CD4-positive, alpha-beta memory T cell (primary cell): ENCODE results near the gene KREMEN2. TPM values are rescaled to one million over a fixed set of nuclear protein-coding genes. Genes with fewer than 3 reads are reported as not detected.

ENCODE experiments used
- CTCF ChIA-PET: fragments of 350-600 bp; sonication (Branson Sonifier 250); formaldehyde crosslinking; loops from one replicate; lab custom pipeline; 2021; ENCODE audit warnings: inconsistent platforms; ENCODE audit not compliant: partially characterized antibody; lab: Charles Lee
- POLR2A ChIA-PET: fragments of 350-600 bp; sonication (Branson Sonifier 250); formaldehyde crosslinking; loops from one replicate; lab custom pipeline; 2021; ENCODE audit not compliant: partially characterized antibody; lab: Charles Lee
- DNase-seq, 5 donors: peaks; one replicate each; pipeline versions ENCODE4 v3.0.0 to v3.0.0-alpha.2; 2020 to 2022; ENCODE audit warnings: mixed read lengths in 1 of 5
- H3K27ac ChIP-seq: one replicate; pipeline ENCODE4 v1.7.0; 2013; ENCODE audit warnings: low read depth, low read length
- H3K27me3 ChIP-seq: 2 replicates; pipeline ENCODE4 v1.7.0; 2013; ENCODE audit warnings: mild to moderate bottlenecking, low read length, moderate library complexity; ENCODE audit not compliant: insufficient read depth
- H3K36me3 ChIP-seq: 2 replicates; pipeline ENCODE4 v1.7.0; 2013; ENCODE audit warnings: mild to moderate bottlenecking, low read length, moderate library complexity; ENCODE audit not compliant: insufficient read depth
- H3K4me1 ChIP-seq: 2 replicates; pipeline ENCODE4 v1.7.0; 2013; ENCODE audit warnings: mild to moderate bottlenecking, low read length, moderate library complexity; ENCODE audit not compliant: insufficient read depth
- H3K4me3 ChIP-seq, 2 donors: one replicate each; pipeline ENCODE4 v1.7.0; 2013; ENCODE audit warnings: low read length in 2 of 2, mild to moderate bottlenecking in 1 of 2
- H3K9me3 ChIP-seq, 2 donors: one replicate each; pipeline ENCODE4 v1.7.0; 2013; ENCODE audit warnings: low read length in 2 of 2, control low read depth in 1 of 2; ENCODE audit not compliant: control insufficient read depth in 1 of 2
- H3K27ac Mint-ChIP-seq, 7 donors: one replicate each; pipeline ENCODE4 v1.8.0; 2020 to 2021; ENCODE audit warnings: mixed read lengths in 7 of 7, mild to moderate bottlenecking in 6 of 7, inconsistent platforms in 3 of 7, moderate library complexity in 3 of 7
- H3K27me3 Mint-ChIP-seq, 2 donors: one replicate each; pipeline ENCODE4 v1.8.0; 2020 to 2021; ENCODE audit warnings: mixed read lengths in 2 of 2
- H3K36me3 Mint-ChIP-seq, 2 donors: one replicate each; pipeline ENCODE4 v1.8.0; 2020 to 2021; ENCODE audit warnings: mixed read lengths in 2 of 2, inconsistent platforms in 1 of 2, mild to moderate bottlenecking in 1 of 2
- H3K4me1 Mint-ChIP-seq, 4 donors: one replicate each; pipeline ENCODE4 v1.8.0; 2020 to 2021; ENCODE audit warnings: mixed read lengths in 4 of 4, mild to moderate bottlenecking in 1 of 4
- H3K4me3 Mint-ChIP-seq, 8 donors: one replicate each; pipeline ENCODE4 v1.8.0; 2020 to 2021; ENCODE audit warnings: mixed read lengths in 8 of 8, mild to moderate bottlenecking in 7 of 8, moderate library complexity in 6 of 8, inconsistent platforms in 3 of 8
- H3K9me3 Mint-ChIP-seq, 8 donors: one replicate each; pipeline ENCODE4 v1.8.0; 2020 to 2021; ENCODE audit warnings: mixed read lengths in 8 of 8, mild to moderate bottlenecking in 5 of 8, inconsistent platforms in 3 of 8, moderate library complexity in 1 of 8
- intact Hi-C: fragments of 100-400 bp; cut with micrococcal nuclease; formaldehyde crosslinking; loops from one replicate; pipeline ENCODE4 v1.15.1; 2023
- polyA plus RNA-seq, 2 donors: library from polyadenylated mRNA; unstranded; fragments of 300-500 nt; fragmentation: Illumina TruSeq; gene quantifications; one replicate each; pipeline ENCODE4 v1.2.3, GENCODE V29; 2021
- total RNA-seq, 2 experiments: library from RNA; stranded (reverse); gene quantifications; one replicate each; pipeline ENCODE4 v1.2.3, GENCODE V29; 2021

The KREMEN2 gene
- total and polyA plus RNA-seq, 4 experiments from 2014 or later: not detected

GRCh38 chr16:3003582-3004270, 39.7 kb downstream of the KREMEN2 start:
- H3K4me1 Mint-ChIP-seq: peaks cover 13 to 28% (median 20%) of the 10 kb centered on the region in 4 donors
- Histone ChIP-seq H3K27ac (no peak overlapping the region), H3K36me3 (no peaks in the 10 kb centered on the region), H3K9me3 (no peaks in the 10 kb centered on the region), H3K4me1 (peaks cover 24% of the 10 kb centered on the region), H3K4me3 (no peak overlapping the region), H3K27me3 (no peaks in the 10 kb centered on the region)
- peaks cover 2% of the 10 kb centered on the region in 2 donors for H3K27me3 Mint-ChIP-seq
- peak overlapping the region in 5 of 7 donors; percentile 32 to 86 (median 65) for H3K27ac Mint-ChIP-seq
- no peaks in the 10 kb centered on the region for H3K9me3 Mint-ChIP-seq
- DNase-seq: peak; percentile 94 to 98 (median 97)
- intact Hi-C loops: loop anchor here (1.0 to 2.0 kb wide), 4 partner anchors 17 to 126 kb away; partner anchors contain the start of genes THOC6 and TNFRSF12A
- ChIA-PET POLR2A (interaction anchor here (0.7 to 7.6 kb wide), 10 partner anchors 8 to 453 kb away, joined by 3 to 89 read pairs (median 4); partner anchors contain the start of genes FLYWCH1, HCFC1R1, THOC6 and TNFRSF12A), CTCF (interaction anchor here (0.7 to 14.2 kb wide), 18 partner anchors 9 to 505 kb away, joined by 3 to 444 read pairs (median 4); partner anchors contain the start of genes CLDN6, CLDN9, HCFC1R1 and IL32)
- peak overlapping the region; percentile 70 to 84 (median 80) for H3K4me3 Mint-ChIP-seq
- no peaks in the 10 kb centered on the region for H3K36me3 Mint-ChIP-seq

DNA sequence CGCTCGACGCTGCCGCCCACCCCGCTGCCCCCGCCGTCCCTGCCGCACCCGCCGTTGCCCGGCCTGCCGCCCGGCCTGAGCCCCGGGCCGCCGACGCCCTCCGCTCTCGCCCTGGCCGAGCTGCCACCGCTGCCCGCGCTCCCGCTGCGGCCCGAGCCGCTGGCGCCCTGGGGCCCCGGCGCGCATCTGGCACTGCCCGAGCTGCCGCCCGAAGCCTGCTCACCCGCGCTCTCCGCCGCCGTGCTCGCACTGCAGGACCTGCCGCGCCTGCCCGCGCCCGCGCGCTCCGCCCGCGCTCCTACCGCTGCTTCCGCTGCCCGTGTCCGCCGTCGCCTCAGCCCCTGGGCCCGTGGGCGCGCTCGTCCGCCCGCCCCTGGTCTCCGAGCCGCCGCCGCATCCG, 40.2 kb downstream of the KREMEN2 start:
- Mint-ChIP-seq H3K4me3 (no peak overlapping the region), H3K27me3 (peaks cover 2% of the 10 kb centered on the region in 2 donors), H3K4me1 (peaks cover 13 to 31% (median 22%) of the 10 kb centered on the region in 4 donors), H3K27ac (no peak overlapping the region), H3K9me3 (no peaks in the 10 kb centered on the region), H3K36me3 (no peaks in the 10 kb centered on the region)
- Histone ChIP-seq H3K9me3 (no peaks in the 10 kb centered on the region), H3K27ac (no peak overlapping the region), H3K4me1 (peaks cover 27% of the 10 kb centered on the region), H3K4me3 (no peak overlapping the region), H3K36me3 (no peaks in the 10 kb centered on the region), H3K27me3 (no peaks in the 10 kb centered on the region)
- ChIA-PET CTCF (interaction anchor here (0.7 to 14.2 kb wide), 18 partner anchors 8 to 504 kb away, joined by 3 to 444 read pairs (median 4); partner anchors contain the start of genes CLDN6, CLDN9, HCFC1R1 and IL32), POLR2A (interaction anchor here (0.8 to 7.6 kb wide), 9 partner anchors 8 to 146 kb away, joined by 3 to 89 read pairs (median 5); partner anchors contain the start of genes FLYWCH1, HCFC1R1, THOC6 and TNFRSF12A)
- intact Hi-C loops: no loop called here
- no peak for DNase-seq

- CTCF ChIA-PET: interaction anchor here (0.8 to 14.2 kb wide), 6 partner anchors 9 to 125 kb away, joined by 3 to 444 read pairs (median 3); partner anchors contain the start of genes CLDN6, HCFC1R1, THOC6 and TNFRSF12A
Measured at GRCh38 chr16:3004781-3005284, 40.8 kb downstream of the KREMEN2 start.

GRCh38 chr16:3007059-3007956, 43.2 kb downstream of the KREMEN2 start:
- Mint-ChIP-seq H3K27ac (peak overlapping the region in 4 of 7 donors; percentile 41 to 81 (median 60)), H3K9me3 (no peaks in the 10 kb centered on the region), H3K4me3 (peak overlapping the region; percentile 11 to 89 (median 74)), H3K4me1 (peaks cover 13 to 31% (median 22%) of the 10 kb centered on the region in 4 donors), H3K36me3 (no peaks in the 10 kb centered on the region), H3K27me3 (peaks cover 0 to 2% of the 10 kb centered on the region in 2 donors)
- no peak overlapping the region for H3K4me3 ChIP-seq
- POLR2A ChIA-PET: interaction anchor here (0.7 to 7.6 kb wide), 7 partner anchors 14 to 51 kb away, joined by 3 to 89 read pairs (median 4); partner anchors contain the start of genes HCFC1R1, THOC6 and TNFRSF12A
- DNase-seq: no peak
- intact Hi-C loops: no loop called here
- no peaks in the 10 kb centered on the region for H3K36me3 ChIP-seq
- peaks cover 27% of the 10 kb centered on the region for H3K4me1 ChIP-seq
- H3K9me3 ChIP-seq: no peaks in the 10 kb centered on the region
- CTCF ChIA-PET: interaction anchor here (0.9 to 14.2 kb wide), 4 partner anchors 8 to 67 kb away, joined by 3 to 444 read pairs (median 4); partner anchors contain the start of genes CLDN6, HCFC1R1, THOC6 and TNFRSF12A
- no peak overlapping the region for H3K27ac ChIP-seq
- H3K27me3 ChIP-seq: no peaks in the 10 kb centered on the region

More at GRCh38 chr16:3004781-3005284, 40.8 kb downstream of the KREMEN2 start:
- Mint-ChIP-seq H3K4me1 (peaks cover 13 to 31% (median 22%) of the 10 kb centered on the region in 4 donors), H3K4me3 (peak overlapping the region; percentile 46 to 85 (median 60)), H3K27ac (peak overlapping the region in 2 of 7 donors; percentile 6 to 35), H3K36me3 (no peaks in the 10 kb centered on the region), H3K27me3 (peaks cover 2% of the 10 kb centered on the region in 2 donors), H3K9me3 (no peaks in the 10 kb centered on the region)
- no peak overlapping the region for H3K4me3 ChIP-seq
- H3K27me3 ChIP-seq: no peaks in the 10 kb centered on the region
- intact Hi-C loops: no loop called here
- peaks cover 27% of the 10 kb centered on the region for H3K4me1 ChIP-seq
- POLR2A ChIA-PET: interaction anchor here (0.8 to 7.6 kb wide), 4 partner anchors 17 to 25 kb away, joined by 4 to 89 read pairs (median 18); partner anchors contain the start of genes HCFC1R1, THOC6 and TNFRSF12A
- H3K9me3 ChIP-seq: no peaks in the 10 kb centered on the region
- no peaks in the 10 kb centered on the region for H3K36me3 ChIP-seq
- H3K27ac ChIP-seq: no peak overlapping the region
- no peak for DNase-seq

DNA sequence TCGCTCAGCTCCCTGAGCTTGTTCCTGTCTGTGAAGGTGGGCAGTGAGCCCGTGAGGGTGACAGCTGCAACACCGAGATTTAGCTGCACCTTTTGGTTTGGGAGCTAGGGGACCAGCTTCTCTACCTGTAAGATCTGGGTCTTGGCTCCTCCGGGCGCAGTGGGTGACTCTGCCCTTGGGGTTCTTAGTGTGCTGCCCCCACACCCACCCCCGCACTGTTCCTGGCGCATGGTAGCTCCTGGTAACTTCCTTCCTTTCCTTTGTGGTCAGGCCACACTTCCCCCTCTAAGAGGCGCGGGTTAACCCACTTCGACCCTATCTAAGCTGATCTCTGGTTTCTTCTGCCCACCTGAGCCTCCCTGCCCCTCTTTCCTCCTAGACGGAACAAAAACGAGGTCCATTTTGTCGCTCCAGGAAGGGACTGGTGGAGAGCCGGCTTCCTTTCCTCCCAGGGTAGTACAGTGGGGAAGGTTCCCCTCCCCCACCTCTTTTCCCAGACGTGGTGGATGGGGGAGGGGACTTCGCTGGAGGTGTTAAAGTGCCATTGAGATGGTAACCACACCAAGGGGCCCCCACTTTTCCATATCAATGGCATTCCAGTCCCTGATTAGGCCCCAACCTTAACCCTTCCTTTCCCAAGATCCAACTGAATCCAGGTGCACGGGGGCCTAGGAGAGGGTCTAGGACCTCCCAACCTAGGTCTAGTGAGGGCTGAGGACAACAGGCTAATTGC, 44.0 kb downstream of the KREMEN2 start:
- Histone ChIP-seq H3K27me3 (no peaks in the 10 kb centered on the region), H3K36me3 (no peaks in the 10 kb centered on the region), H3K4me1 (peaks cover 27% of the 10 kb centered on the region), H3K4me3 (peak overlapping the region in 1 of 2 donors; percentile 26), H3K9me3 (no peaks in the 10 kb centered on the region), H3K27ac (no peak overlapping the region)
- peak in 2 of 5 donors; percentile 22 to 36 for DNase-seq
- CTCF ChIA-PET: interaction anchor here (0.6 to 14.2 kb wide), 4 partner anchors 19 to 150 kb away, joined by 3 to 444 read pairs (median 4); partner anchors contain the start of genes CLDN6, HCFC1R1, THOC6 and TNFRSF12A
- POLR2A ChIA-PET: interaction anchor here (0.7 to 7.6 kb wide), 7 partner anchors 14 to 51 kb away, joined by 3 to 89 read pairs (median 4); partner anchors contain the start of genes HCFC1R1, THOC6 and TNFRSF12A
- Mint-ChIP-seq H3K36me3 (no peaks in the 10 kb centered on the region), H3K9me3 (no peaks in the 10 kb centered on the region), H3K27me3 (peaks cover 0 to 2% of the 10 kb centered on the region in 2 donors), H3K4me1 (peaks cover 13 to 31% (median 22%) of the 10 kb centered on the region in 4 donors), H3K27ac (peak overlapping the region; percentile 41 to 81 (median 59)), H3K4me3 (peak overlapping the region; percentile 49 to 89 (median 74))
- intact Hi-C loops: no loop called here
